K562 (cell line): ENCODE measurements around the gene RPL7L1. TPM values are rescaled to one million over a fixed set of nuclear protein-coding genes. Genes with fewer than 3 reads are reported as not detected.

ENCODE experiments used
- BRD4 ChIP-seq: fragments of 200-600 bp; sonication (generic); IDR thresholded peaks from 2 replicates; pipeline ENCODE4 v1.6.1; 2017; ENCODE audit warnings: inconsistent platforms
- DDX20 ChIP-seq: fragments of 450-650 bp; IDR thresholded peaks from 2 replicates; pipeline ENCODE4 v1.6.1; 2016; ENCODE audit warnings: missing genetic modification characterization, low read depth, mild to moderate bottlenecking, missing compliant biosample characterization, moderate library complexity
- ZFP1 ChIP-seq: fragments of 450-650 bp; formaldehyde crosslinking; IDR thresholded peaks from 2 replicates; pipeline ENCODE4 v1.4.0; 2020; ENCODE audit warnings: mild to moderate bottlenecking, mixed read lengths
- polyA plus RNA-seq, 8 experiments: library from polyadenylated mRNA; depleted of rRNA in 4 of 8; stranded (reverse) in 5 of 8; unstranded in 3 of 8; fragments of >200 nt; fragmentation: Nextera tagmentation in 2 of 8; fragmentation: Illumina TruSeq in 1 of 8; extraction: Ambion mirVana in 2 of 8; extraction: Trizol in 1 of 8; gene quantifications; 2 replicates each; pipeline versions ENCODE4 v1.2.1 to v1.2.3, GENCODE V29; 2011 to 2014; ENCODE audit warnings: inconsistent platforms in 1 of 8, missing spikeins in 1 of 8
- total RNA-seq, 7 experiments: library from RNA; depleted of rRNA in 6 of 7; stranded (reverse); fragments of >200 nt in 6 of 7; fragmentation: Illumina TruSeq in 2 of 7; extraction: Trizol in 2 of 7; gene quantifications; 2 replicates each; pipeline versions ENCODE4 v1.2.1 to v1.2.3, GENCODE V29; 2011 to 2021; ENCODE audit warnings: low replicate concordance in 1 of 7
- TF ChIP-seq, protein P1 (sequence below): fragments of 250-450 bp; sonication (Bioruptor Pico); IDR thresholded peaks from 2 replicates; pipeline ENCODE4 v1.4.0; 2020
- TF ChIP-seq, protein P2 (sequence below): sonication (generic); formaldehyde crosslinking; IDR thresholded peaks from 2 replicates; pipeline ENCODE4 v1.8.0; 2022; ENCODE audit warnings: missing genetic modification reagents, mild to moderate bottlenecking, borderline replicate concordance

The RPL7L1 gene
- total and polyA plus RNA-seq, 9 of the 15 experiments (the other 6 are each of a cell fraction or from before 2014, with no cell fraction given): 129 to 259 (median 164) TPM

DNA sequence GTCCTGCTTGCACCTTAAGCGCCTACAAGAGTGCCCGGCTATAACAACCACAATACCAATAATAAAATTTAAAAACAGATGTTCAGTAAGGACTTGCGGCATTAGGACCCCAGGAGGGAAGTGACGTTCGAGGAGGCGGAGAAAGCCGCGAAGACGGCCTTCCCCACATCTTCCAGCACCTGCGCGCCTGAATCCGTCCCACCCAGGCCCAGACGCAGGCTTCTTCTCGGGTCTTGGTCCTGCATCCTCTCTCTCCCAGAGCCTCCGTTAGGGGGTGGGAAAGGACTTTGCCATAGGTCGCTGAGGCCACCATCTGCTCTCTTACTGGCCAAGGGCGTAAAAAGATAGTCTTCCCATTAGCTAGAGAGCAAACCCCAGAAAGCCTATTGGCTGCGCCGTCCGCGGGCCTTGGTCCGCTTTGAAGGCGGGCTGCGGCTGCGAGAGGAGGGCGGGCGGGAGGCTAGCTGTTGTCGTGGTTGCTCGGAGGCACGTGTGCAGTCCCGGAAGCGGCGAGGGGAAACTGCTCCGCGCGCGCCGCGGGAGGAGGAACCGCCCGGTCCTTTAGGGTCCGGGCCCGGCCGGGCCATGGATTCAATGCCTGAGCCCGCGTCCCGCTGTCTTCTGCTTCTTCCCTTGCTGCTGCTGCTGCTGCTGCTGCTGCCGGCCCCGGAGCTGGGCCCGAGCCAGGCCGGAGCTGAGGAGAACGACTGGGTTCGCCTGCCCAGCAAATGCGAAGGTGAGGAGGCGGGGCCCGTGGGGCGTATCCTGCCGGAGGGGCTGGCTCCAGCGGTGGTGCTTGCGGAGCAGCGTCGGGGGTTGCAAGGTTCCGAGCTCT is 49.8 kb downstream of the RPL7L1 start, which contains the start of gene CNPY3 (continued):
- TF ChIP-seq, protein P1, sequence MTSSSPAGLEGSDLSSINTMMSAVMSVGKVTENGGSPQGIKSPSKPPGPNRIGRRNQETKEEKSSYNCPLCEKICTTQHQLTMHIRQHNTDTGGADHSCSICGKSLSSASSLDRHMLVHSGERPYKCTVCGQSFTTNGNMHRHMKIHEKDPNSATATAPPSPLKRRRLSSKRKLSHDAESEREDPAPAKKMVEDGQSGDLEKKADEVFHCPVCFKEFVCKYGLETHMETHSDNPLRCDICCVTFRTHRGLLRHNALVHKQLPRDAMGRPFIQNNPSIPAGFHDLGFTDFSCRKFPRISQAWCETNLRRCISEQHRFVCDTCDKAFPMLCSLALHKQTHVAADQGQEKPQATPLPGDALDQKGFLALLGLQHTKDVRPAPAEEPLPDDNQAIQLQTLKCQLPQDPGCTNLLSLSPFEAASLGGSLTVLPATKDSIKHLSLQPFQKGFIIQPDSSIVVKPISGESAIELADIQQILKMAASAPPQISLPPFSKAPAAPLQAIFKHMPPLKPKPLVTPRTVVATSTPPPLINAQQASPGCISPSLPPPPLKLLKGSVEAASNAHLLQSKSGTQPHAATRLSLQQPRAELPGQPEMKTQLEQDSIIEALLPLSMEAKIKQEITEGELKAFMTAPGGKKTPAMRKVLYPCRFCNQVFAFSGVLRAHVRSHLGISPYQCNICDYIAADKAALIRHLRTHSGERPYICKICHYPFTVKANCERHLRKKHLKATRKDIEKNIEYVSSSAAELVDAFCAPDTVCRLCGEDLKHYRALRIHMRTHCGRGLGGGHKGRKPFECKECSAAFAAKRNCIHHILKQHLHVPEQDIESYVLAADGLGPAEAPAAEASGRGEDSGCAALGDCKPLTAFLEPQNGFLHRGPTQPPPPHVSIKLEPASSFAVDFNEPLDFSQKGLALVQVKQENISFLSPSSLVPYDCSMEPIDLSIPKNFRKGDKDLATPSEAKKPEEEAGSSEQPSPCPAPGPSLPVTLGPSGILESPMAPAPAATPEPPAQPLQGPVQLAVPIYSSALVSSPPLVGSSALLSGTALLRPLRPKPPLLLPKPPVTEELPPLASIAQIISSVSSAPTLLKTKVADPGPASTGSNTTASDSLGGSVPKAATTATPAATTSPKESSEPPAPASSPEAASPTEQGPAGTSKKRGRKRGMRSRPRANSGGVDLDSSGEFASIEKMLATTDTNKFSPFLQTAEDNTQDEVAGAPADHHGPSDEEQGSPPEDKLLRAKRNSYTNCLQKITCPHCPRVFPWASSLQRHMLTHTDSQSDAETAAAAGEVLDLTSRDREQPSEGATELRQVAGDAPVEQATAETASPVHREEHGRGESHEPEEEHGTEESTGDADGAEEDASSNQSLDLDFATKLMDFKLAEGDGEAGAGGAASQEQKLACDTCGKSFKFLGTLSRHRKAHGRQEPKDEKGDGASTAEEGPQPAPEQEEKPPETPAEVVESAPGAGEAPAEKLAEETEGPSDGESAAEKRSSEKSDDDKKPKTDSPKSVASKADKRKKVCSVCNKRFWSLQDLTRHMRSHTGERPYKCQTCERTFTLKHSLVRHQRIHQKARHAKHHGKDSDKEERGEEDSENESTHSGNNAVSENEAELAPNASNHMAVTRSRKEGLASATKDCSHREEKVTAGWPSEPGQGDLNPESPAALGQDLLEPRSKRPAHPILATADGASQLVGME: 0 out of 2 replicates have a peak, but pooled peaks have one; percentile 23
- TF ChIP-seq ZFP1 (CRISPR knock-in tag): no peak
- TF ChIP-seq BRD4: peak; percentile 45; the same call in 1 of the 2 replicates
- no peak for TF ChIP-seq DDX20 (tag)
- TF ChIP-seq, protein P2, sequence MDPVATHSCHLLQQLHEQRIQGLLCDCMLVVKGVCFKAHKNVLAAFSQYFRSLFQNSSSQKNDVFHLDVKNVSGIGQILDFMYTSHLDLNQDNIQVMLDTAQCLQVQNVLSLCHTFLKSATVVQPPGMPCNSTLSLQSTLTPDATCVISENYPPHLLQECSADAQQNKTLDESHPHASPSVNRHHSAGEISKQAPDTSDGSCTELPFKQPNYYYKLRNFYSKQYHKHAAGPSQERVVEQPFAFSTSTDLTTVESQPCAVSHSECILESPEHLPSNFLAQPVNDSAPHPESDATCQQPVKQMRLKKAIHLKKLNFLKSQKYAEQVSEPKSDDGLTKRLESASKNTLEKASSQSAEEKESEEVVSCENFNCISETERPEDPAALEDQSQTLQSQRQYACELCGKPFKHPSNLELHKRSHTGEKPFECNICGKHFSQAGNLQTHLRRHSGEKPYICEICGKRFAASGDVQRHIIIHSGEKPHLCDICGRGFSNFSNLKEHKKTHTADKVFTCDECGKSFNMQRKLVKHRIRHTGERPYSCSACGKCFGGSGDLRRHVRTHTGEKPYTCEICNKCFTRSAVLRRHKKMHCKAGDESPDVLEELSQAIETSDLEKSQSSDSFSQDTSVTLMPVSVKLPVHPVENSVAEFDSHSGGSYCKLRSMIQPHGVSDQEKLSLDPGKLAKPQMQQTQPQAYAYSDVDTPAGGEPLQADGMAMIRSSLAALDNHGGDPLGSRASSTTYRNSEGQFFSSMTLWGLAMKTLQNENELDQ (CRISPR knock-in tag): no peak
